BLaER1 treated with 17β-estradiol and CSF1 and Interleukin-3, amounts not matched to agents 10 nM and 100 nM (cell line): Measurements from ENCODE around the gene NEMP2.

Source experiments
- H3K27ac ChIP-seq, 11 experiments: shearing (Covaris generic); formaldehyde crosslinking; 2 replicates each; pipeline ENCODE4 v1.8.1; 2022
- H3K27me3 ChIP-seq, 11 experiments: shearing (Covaris generic); formaldehyde crosslinking; 2 replicates each; pipeline ENCODE4 v1.8.1; 2022
- H3K36me3 ChIP-seq, 11 experiments: shearing (Covaris generic); formaldehyde crosslinking; 2 replicates each; pipeline ENCODE4 v1.8.1; 2022
- H3K4me1 ChIP-seq, 10 experiments: shearing (Covaris generic); formaldehyde crosslinking; 2 replicates each; pipeline ENCODE4 v1.8.1; 2022
- H3K4me2 ChIP-seq, 11 experiments: shearing (Covaris generic); formaldehyde crosslinking; 2 replicates each; pipeline ENCODE4 v1.8.1; 2022
- H3K4me3 ChIP-seq, 10 experiments: shearing (Covaris generic); formaldehyde crosslinking; 2 replicates each; pipeline ENCODE4 v1.8.1; 2022
- H3K9ac ChIP-seq, 11 experiments: shearing (Covaris generic); formaldehyde crosslinking; 2 replicates each; pipeline ENCODE4 v1.8.1; 2022
- H3K9me3 ChIP-seq, 11 experiments: shearing (Covaris generic); formaldehyde crosslinking; replicated peaks in 1 of 11; 2 replicates each; pipeline ENCODE4 v1.8.1; 2022
- H4K20me1 ChIP-seq, 11 experiments: shearing (Covaris generic); formaldehyde crosslinking; 2 replicates each; pipeline ENCODE4 v1.8.1; 2022
- Cebpa-rat ChIP-seq, 11 experiments: shearing (Covaris generic); IDR thresholded peaks; 2 replicates each; pipeline ENCODE4 v1.8.1; 2022

NEMP2 gene

GRCh38 chr2:190526105-190526750 is 8.3 kb downstream of the NEMP2 start:
- H3K9ac ChIP-seq: no peak overlapping the region
- peak overlapping the region in 5 of 11 experiments; percentile 19 to 74 (median 39); a peak in 9 of 22 replicates for H3K4me2 ChIP-seq
- no peaks in the 10 kb centered on the region for H3K27me3 ChIP-seq
- H3K4me1 ChIP-seq: peaks cover 15 to 59% (median 25%) of the 10 kb centered on the region in 10 experiments
- no peaks in the 10 kb centered on the region for H3K9me3 ChIP-seq
- H3K4me3 ChIP-seq: no peak overlapping the region
- TF ChIP-seq Cebpa-rat (IDR thresholded peaks at IDR 0.05): no peak
- peak overlapping the region in 6 of 11 experiments; percentile 18 to 54 (median 48); a peak in 10 of 22 replicates for H3K27ac ChIP-seq
- peaks cover 0 to 28% (median 10%) of the 10 kb centered on the region in 11 experiments; a peak in 12 of 22 replicates for H3K36me3 ChIP-seq
- H4K20me1 ChIP-seq: no peaks in the 10 kb centered on the region

DNA sequence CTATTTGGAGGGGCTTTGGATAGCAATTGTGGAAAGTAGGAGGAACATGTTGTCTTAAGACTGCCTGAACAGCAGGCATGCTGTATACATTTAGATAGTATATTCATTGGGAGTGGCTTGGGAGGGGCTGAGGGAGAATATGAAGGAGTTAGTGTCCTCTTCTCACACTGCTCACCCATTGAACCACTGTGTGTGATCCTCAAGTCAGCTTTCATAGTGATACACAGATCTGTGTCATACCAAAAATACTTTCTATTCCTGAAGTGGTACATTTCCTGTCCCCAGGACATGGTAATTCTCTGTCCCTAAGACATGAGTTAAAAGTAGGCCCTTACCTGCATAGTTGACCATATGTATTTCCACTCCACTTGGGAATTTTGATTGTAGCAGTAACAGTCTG is 9.6 kb downstream of the NEMP2 start:
- H3K4me1 ChIP-seq: peaks cover 2 to 46% (median 12%) of the 10 kb centered on the region in 10 experiments; a peak in 18 of 20 replicates
- no peak for TF ChIP-seq Cebpa-rat (IDR thresholded peaks at IDR 0.05)
- no peak overlapping the region for H3K4me2 ChIP-seq
- H3K27ac ChIP-seq: no peak overlapping the region
- no peaks in the 10 kb centered on the region for H3K27me3 ChIP-seq
- no peak overlapping the region for H3K4me3 ChIP-seq
- no peak overlapping the region for H3K9ac ChIP-seq
- H4K20me1 ChIP-seq: no peaks in the 10 kb centered on the region
- peaks cover 0 to 38% (median 13%) of the 10 kb centered on the region in 11 experiments; a peak in 12 of 22 replicates for H3K36me3 ChIP-seq
- no peaks in the 10 kb centered on the region for H3K9me3 ChIP-seq

DNA sequence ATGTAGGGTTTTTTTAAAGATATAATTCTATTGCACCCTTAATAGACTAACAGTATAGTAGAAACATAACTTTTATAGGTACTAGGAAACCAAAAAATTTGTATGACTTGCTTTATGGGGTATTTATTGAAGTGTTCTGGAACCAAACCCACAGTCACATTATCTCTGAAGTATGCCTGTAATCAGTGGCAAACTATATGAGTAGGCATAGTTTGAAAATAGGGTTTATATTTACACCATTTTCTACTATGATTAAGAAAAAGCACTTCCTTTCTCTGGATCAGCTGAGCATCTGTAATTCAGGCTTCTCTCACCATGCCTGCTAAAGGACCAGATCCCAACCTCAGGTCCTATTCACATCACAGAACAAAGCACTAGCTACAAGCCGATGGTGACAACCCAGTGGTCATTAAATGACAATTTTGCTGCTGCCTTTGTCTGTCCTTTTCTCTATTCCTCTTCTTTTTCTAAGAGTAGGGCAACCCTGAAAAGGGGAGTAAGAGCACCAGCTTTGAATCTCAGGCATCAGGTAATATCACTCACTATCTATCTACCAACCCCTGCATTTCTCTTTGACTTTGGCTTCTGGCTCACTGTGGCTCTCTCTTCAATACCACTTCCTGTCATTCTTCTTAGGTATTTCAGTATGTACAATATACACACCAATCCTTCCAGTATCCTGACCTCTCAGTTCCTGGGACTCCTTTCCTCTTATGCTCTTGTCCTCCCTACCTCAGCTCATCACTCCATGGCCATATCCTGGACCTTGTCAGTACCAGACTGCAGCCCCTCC is 14.4 kb downstream of the NEMP2 start:
- no peaks in the 10 kb centered on the region for H4K20me1 ChIP-seq
- no peak overlapping the region for H3K4me2 ChIP-seq
- H3K9me3 ChIP-seq: no peaks in the 10 kb centered on the region
- no peak overlapping the region for H3K9ac ChIP-seq
- TF ChIP-seq Cebpa-rat (IDR thresholded peaks at IDR 0.05): no peak
- H3K4me3 ChIP-seq: no peak overlapping the region
- no peak overlapping the region for H3K27ac ChIP-seq
- H3K36me3 ChIP-seq: peaks cover 0 to 43% (median 18%) of the 10 kb centered on the region in 11 experiments; a peak in 14 of 22 replicates
- H3K27me3 ChIP-seq: no peaks in the 10 kb centered on the region
- H3K4me1 ChIP-seq: peaks cover 5 to 15% (median 14%) of the 10 kb centered on the region in 10 experiments; a peak in 18 of 20 replicates

DNA sequence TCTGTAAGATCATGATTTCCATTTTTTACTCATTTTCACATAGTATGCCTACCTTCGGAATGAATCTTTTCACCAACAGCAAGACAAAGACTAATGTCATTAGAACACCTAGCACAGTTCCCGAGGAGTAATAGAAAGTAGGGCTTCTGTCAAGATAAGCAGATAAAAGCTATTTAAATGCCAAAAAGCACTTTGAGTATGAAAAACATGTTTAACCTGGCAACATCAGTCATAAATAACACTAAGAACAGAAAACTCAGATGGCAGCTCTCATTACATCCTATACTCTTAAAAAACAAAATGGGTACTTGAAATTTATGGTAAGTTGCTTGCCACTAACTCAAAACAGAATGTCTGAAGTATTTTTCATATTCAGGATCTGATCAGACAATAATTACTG is 17.1 kb downstream of the NEMP2 start:
- no peak overlapping the region for H3K4me2 ChIP-seq
- H3K36me3 ChIP-seq: peaks cover 0 to 45% (median 25%) of the 10 kb centered on the region in 11 experiments; a peak in 18 of 22 replicates
- no peak overlapping the region for H3K4me3 ChIP-seq
- H3K27me3 ChIP-seq: no peaks in the 10 kb centered on the region
- peaks cover 0 to 5% (median 0%) of the 10 kb centered on the region in 11 experiments; a peak in 1 of 22 replicates for H4K20me1 ChIP-seq
- no peak overlapping the region for H3K9ac ChIP-seq
- peaks cover 5 to 20% (median 14%) of the 10 kb centered on the region in 10 experiments; a peak in 18 of 20 replicates for H3K4me1 ChIP-seq
- no peak overlapping the region for H3K27ac ChIP-seq
- H3K9me3 ChIP-seq: no peaks in the 10 kb centered on the region
- no peak for TF ChIP-seq Cebpa-rat (IDR thresholded peaks at IDR 0.05)

- no peak overlapping the region for H3K9ac ChIP-seq
- peak overlapping the region in 9 of 11 experiments; percentile 5 to 58 (median 34); a peak in 14 of 22 replicates for H3K4me2 ChIP-seq
Observed at GRCh38 chr2:190515687-190516086, 18.8 kb downstream of the NEMP2 start.

GRCh38 chr2:190514676-190515075 is 19.8 kb downstream of the NEMP2 start:
- Histone ChIP-seq H3K9me3 (no peaks in the 10 kb centered on the region), H3K27me3 (no peaks in the 10 kb centered on the region), H3K4me3 (no peak overlapping the region)

More at GRCh38 chr2:190515687-190516086, 18.8 kb downstream of the NEMP2 start:
- H3K27ac ChIP-seq: no peak overlapping the region
- peaks cover 5 to 20% (median 14%) of the 10 kb centered on the region in 10 experiments; a peak in 18 of 20 replicates for H3K4me1 ChIP-seq
- H4K20me1 ChIP-seq: peaks cover 0 to 5% (median 0%) of the 10 kb centered on the region in 11 experiments; a peak in 1 of 22 replicates
- TF ChIP-seq Cebpa-rat (IDR thresholded peaks at IDR 0.05): no peak
- H3K27me3 ChIP-seq: no peaks in the 10 kb centered on the region
- no peak overlapping the region for H3K4me3 ChIP-seq
- H3K9me3 ChIP-seq: no peaks in the 10 kb centered on the region
- H3K36me3 ChIP-seq: peaks cover 0 to 39% (median 26%) of the 10 kb centered on the region in 11 experiments; a peak in 18 of 22 replicates

DNA sequence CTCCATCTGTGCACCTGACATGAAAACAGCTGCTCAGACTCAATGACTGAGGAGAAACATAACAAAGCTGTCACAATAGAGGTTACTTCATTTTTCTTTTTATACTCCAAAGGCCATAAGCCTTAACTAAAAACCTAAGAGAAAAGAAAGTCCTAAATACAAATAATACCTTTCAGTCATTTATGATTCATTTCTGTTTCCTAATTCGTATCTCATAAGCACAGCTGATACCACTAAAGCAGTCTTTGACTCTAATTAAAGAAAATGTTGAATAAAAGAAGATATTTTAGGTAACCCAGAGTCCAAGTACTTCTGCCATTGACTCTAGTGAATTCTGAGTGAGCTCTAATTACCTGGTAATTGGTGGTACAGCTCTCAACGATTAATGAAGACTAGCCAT is 20.6 kb downstream of the NEMP2 start:
- TF ChIP-seq Cebpa-rat (IDR thresholded peaks at IDR 0.05): no peak
- Histone ChIP-seq H3K4me1 (peaks cover 5 to 20% (median 14%) of the 10 kb centered on the region in 10 experiments; a peak in 18 of 20 replicates), H3K27me3 (no peaks in the 10 kb centered on the region), H3K9me3 (no peaks in the 10 kb centered on the region), H3K9ac (no peak overlapping the region), H3K4me2 (no peak overlapping the region), H3K36me3 (peaks cover 1 to 44% (median 36%) of the 10 kb centered on the region in 11 experiments; a peak in 21 of 22 replicates), H3K4me3 (no peak overlapping the region), H3K27ac (no peak overlapping the region), H4K20me1 (peaks cover 0 to 5% (median 0%) of the 10 kb centered on the region in 11 experiments; a peak in 1 of 22 replicates)

More at GRCh38 chr2:190514676-190515075, 19.8 kb downstream of the NEMP2 start:
- no peak for TF ChIP-seq Cebpa-rat (IDR thresholded peaks at IDR 0.05)
- 0 out of 22 replicates have a peak overlapping the region, but pooled peaks of 1 of the 11 experiments have one; percentile 58 for H3K4me2 ChIP-seq
- H3K4me1 ChIP-seq: peaks cover 5 to 20% (median 14%) of the 10 kb centered on the region in 10 experiments; a peak in 18 of 20 replicates
- peaks cover 0 to 44% (median 30%) of the 10 kb centered on the region in 11 experiments; a peak in 19 of 22 replicates for H3K36me3 ChIP-seq
- no peak overlapping the region for H3K9ac ChIP-seq
- H3K27ac ChIP-seq: no peak overlapping the region
- peaks cover 0 to 5% (median 0%) of the 10 kb centered on the region in 11 experiments; a peak in 1 of 22 replicates for H4K20me1 ChIP-seq

DNA sequence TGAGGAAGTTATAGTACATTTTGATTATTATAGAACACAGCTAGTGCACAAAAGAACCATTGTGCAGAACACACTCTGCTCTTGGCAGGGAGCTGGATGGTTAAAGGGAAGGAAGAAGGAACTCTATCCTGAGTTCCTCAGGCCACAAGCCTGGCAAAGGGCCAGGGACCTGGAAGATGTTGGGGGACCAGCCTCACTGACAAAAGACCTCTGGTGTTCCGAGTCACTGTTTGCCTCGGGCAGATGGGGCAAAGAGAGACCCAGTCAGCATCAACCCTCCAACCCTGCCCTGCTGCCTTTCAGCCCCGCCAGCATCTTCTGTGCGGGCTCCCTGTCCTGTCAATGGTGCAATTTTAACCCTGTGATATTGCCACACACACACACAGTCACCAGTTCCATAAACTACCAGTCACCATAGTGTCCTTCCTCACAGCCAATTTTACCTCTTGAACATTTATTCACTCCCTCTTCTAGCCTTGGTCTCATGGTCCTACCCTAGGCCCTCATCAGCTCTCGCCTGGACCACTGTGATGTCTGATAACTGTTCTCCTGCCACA is 21.9 kb downstream of the NEMP2 start:
- Histone ChIP-seq H4K20me1 (peaks cover 0 to 5% (median 0%) of the 10 kb centered on the region in 11 experiments; a peak in 1 of 22 replicates), H3K36me3 (peaks cover 9 to 49% (median 42%) of the 10 kb centered on the region in 11 experiments; a peak in 21 of 22 replicates), H3K27me3 (no peaks in the 10 kb centered on the region), H3K9me3 (no peaks in the 10 kb centered on the region), H3K4me3 (no peak overlapping the region), H3K4me2 (no peak overlapping the region), H3K4me1 (peaks cover 5 to 23% (median 15%) of the 10 kb centered on the region in 10 experiments; a peak in 18 of 20 replicates), H3K9ac (no peak overlapping the region), H3K27ac (no peak overlapping the region)
- TF ChIP-seq Cebpa-rat (IDR thresholded peaks at IDR 0.05): no peak
